GM13976 (cell line): ENCODE data around the gene NOL4L.
A peak's percentile ranks its signal among the peaks of the same experiment; 100 is the strongest.

ENCODE experiments used
- DNase-seq: peaks from one replicate; pipeline ENCODE4 v3.0.0; 2012; ENCODE audit warnings: low spot score
- CTCF ChIP-seq: IDR thresholded peaks from 2 replicates; pipeline ENCODE4 v1.5.1; 2012; ENCODE audit warnings: borderline replicate concordance, mild to moderate bottlenecking; ENCODE audit not compliant: insufficient read depth; ENCODE audit errors: extremely low read depth, missing control alignments, control extremely low read depth
- in situ Hi-C: fragments of 300-500 bp; cut with MboI; formaldehyde crosslinking; loops from one replicate; pipeline ENCODE4 v1.12.0; 2022; ENCODE audit warnings: low sequenced_read_pairs, mixed read lengths, inconsistent platforms; ENCODE audit not compliant: unreplicated experiment

NOL4L gene

DNA sequence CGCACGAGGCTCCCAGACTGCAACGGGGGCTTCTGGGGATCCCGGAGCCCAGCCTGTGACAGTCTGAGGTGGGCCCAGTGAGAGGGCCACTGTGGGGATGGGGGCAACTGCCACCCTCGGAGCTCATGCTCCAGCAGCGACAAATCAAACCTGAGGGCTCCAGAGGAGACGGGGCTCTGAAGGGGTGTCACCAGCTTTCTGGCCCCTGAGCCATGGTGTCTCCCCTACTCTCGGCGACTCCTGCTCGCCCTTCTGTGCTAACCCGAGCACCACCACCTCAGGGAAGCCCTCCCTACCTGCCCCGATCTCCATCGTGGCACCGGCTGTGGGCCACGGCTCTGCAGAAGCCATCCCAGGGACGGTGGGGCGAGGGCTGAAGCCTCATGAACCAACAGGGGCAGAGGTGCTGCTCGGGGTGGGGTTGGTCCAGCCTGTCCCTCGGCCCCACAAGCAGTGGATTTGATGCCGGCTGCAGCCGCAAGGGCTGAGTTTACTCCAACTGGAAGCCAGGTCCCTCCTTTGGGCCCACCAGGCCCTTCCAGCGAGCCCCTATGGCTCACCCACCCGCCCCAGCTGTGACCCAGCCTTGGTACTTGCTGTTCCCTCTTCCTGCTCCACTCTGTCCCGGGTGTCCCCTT, 124.3 kb downstream of the NOL4L start:
- in situ Hi-C loops, result no loop called here

GRCh38 chr20:32460231-32460630, 124.9 kb downstream of the NOL4L start:
- in situ Hi-C loops, result no loop called here
- TF ChIP-seq CTCF, result no peak

More for the DNA sequence above, 124.3 kb downstream of the NOL4L start:
- no peak for DNase-seq
- TF ChIP-seq CTCF, result no peak

GRCh38 chr20:32458837-32459220, 126.3 kb downstream of the NOL4L start:
- no peak for TF ChIP-seq CTCF
- in situ Hi-C loops, result no loop called here
- DNase-seq, result no peak

More at GRCh38 chr20:32460231-32460630, 124.9 kb downstream of the NOL4L start:
- DNase-seq, result no peak

DNA sequence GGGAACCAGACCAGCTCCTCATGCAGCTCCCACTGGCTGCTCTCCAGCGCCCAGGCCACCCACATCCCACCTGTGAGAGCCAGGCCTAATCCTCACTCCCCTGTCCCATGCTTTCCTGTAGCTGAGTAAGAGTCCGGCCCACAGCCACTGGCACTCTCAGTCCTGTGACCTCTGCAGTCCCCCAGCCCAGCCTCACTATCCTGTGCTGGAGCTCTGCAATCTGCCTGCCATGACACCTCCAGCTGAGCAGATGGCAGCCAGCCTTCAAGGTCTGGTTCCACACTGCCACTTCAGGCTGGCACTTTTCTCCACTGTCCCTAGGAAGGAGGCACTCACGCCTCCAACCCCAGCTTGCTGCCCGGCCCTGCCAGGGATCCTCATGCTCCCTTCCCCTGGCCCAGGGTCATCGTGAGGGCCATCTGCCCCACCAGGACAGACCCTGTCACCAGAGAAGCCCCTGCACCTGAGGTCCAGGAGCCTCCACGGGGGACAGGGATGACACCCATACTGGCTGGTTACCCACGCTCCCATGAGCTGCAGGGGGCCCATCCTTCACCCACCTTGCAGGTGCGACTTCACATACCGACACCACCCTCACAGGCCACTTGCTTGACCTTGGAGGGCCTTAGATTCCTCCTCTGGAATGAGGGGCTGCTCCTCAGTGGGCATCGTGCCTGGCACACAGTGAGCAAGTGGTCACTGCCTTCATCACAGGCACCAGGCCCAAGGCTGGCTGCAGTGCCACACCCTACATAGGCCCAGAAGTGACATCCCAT, 126.9 kb downstream of the NOL4L start:
- no peak for TF ChIP-seq CTCF
- DNase-seq, result no peak
- in situ Hi-C loops, result no loop called here

DNA sequence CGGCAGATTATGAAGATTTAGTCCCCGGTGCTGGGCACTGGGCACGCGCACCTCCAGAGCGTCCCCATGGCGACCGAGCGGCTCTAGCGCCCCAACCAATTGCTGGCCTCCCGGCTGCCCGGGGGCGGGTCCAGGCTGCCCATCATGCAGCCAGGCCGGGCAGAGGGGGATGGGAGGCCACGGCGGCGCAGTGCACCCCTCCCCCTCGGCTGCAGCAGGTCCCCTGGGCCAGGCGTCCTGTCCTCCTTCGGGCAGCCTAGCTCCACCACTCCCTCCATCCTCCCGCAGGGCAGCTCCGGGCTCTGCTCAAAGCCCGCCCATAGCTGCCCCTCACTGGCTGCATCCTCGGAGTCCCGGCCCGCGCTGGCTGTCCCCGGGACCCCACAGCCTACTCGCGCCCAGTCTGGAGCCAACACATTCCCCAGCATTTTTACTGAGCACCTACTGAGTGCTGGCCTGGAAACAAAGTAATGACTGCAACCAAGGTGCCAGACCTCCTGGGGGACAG, 127.6 kb downstream of the NOL4L start:
- in situ Hi-C loops, result no loop called here
- peak; percentile 89 for DNase-seq
- TF ChIP-seq CTCF, result no peak

DNA sequence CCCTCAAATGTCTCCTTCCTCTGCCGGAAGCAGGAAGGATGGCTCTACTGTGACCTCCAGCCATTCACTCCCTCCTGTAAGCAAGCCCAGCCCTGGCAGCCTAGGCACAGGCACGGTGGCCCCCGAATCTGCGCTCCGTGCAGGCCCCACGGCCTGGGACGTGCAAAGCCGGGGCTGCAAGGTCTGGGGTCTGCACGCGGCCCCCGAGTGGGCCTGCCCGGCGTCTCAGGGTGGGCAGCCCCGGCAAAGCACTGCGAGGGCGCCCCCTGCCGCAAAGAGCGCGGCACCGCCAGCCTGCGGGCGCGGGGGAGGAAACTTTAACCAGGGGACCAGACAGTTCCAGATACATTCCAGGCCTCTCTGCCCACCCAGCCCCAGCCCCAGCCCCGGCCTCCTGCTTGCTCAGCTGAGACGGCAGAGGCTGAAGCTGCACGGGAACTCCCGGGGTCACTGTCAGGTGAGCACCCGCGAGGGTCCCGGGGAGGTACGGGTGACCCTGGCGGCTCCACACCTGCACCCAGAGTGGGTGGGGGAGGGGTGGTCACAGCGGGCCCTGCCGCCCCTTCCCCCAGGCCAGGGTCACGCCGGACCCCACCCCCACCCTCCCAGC, 128.2 kb downstream of the NOL4L start:
- DNase-seq, result peak; percentile 94
- in situ Hi-C loops, result no loop called here
- peak; percentile 83 for TF ChIP-seq CTCF
